Measurements from ENCODE around the gene SUPT3H.

- no peak for TF ChIP-seq CTCF (IDR thresholded peaks at IDR 0.05; ENCODE audit: control extremely low read depth in 1 of 3, insufficient read depth in 1 of 3, low read depth in 1 of 3, low read length in 3 of 3)
- no peak for TF ChIP-seq POLR2AphosphoS5 (IDR thresholded peaks at IDR 0.05; ENCODE audit: low read depth, low read length)
- TF ChIP-seq POLR2A (IDR thresholded peaks at IDR 0.05; ENCODE audit: control extremely low read depth in 1 of 2, low read depth in 2 of 2, low read length in 2 of 2), result no peak
- no peak for TF ChIP-seq RXRA (IDR thresholded peaks at IDR 0.05; ENCODE audit: insufficient read depth, low read depth, low read length)
- TF ChIP-seq TCF12 (IDR thresholded peaks at IDR 0.05; ENCODE audit: low read depth, low read length), result no peak
- no peak for TF ChIP-seq ATF2 (IDR thresholded peaks at IDR 0.05; ENCODE audit: low read length)
- no peak for TF ChIP-seq TBP (IDR thresholded peaks at IDR 0.05; ENCODE audit: low read depth, low read length)
- TF ChIP-seq KDM1A (IDR thresholded peaks at IDR 0.05; ENCODE audit: borderline replicate concordance, low read length), result no peak
Measured at GRCh38 chr6:45000833-45001232, 376.9 kb downstream of the SUPT3H start.
